ENCODE results near the gene ACOXL.

The ACOXL gene

DNA sequence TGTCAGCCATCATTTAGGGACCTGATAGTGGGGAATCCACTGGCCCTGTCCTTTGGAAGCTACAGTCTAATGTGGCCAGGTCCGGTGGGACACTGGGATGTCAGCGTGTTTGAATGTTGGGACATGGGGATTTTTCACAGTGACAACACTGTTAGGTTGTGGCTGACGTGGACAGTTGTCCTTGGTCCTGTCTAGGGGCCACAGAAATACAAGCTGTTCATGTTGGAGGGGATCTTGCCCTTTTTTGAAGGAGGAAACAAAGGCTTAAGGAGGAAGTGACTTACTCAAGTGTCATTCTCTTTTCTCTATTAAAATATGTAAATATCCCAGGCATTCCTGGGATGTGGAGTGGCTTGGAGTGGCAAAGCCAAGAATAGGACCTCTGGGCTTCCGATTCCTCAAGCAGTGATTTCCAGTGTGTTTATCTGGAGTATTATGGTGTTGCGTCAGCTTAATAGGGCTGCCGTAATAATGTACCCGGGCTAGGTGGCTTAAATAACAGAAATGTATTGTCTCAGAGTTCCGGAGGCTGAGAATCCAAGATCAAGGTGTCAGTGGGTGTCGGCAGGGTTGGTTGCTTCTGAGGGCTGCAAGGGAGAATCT is 8.5 kb downstream of the ACOXL start:
- peaks cover 17% of the 10 kb centered on the region; the same call in 1 of the 2 replicates for H3K4me1 ChIP-seq (ENCODE audit: control insufficient read depth, insufficient read depth, low read length)
- H3K36me3 ChIP-seq (ENCODE audit: control insufficient read depth, insufficient read depth, low read length) = no peaks in the 10 kb centered on the region
- DNase-seq (ENCODE audit: low read depth, low spot score) = no peak
- no CpG with 5 or more reads among the region's 9 CpGs for WGBS (ENCODE audit: insufficient coverage, insufficient read length)
- no peak overlapping the region for H3K4me3 ChIP-seq (ENCODE audit: low read length)
- H3K27ac ChIP-seq (ENCODE audit: low read length) = no peak overlapping the region
- H3K9me3 ChIP-seq (ENCODE audit: control insufficient read depth, insufficient read depth, low read length) = no peaks in the 10 kb centered on the region
- no peaks in the 10 kb centered on the region for H3K27me3 ChIP-seq (ENCODE audit: control insufficient read depth, insufficient read depth, low read length)

GRCh38 chr2:110741491-110741980 is 9.2 kb downstream of the ACOXL start:
- WGBS (ENCODE audit: insufficient coverage, insufficient read length) = no CpG with 5 or more reads among the region's 9 CpGs
- no peaks in the 10 kb centered on the region for H3K9me3 ChIP-seq (ENCODE audit: control insufficient read depth, insufficient read depth, low read length)
- no peak overlapping the region for H3K4me3 ChIP-seq (ENCODE audit: low read length)
- no peaks in the 10 kb centered on the region for H3K27me3 ChIP-seq (ENCODE audit: control insufficient read depth, insufficient read depth, low read length)
- peaks cover 19% of the 10 kb centered on the region; the same call in 1 of the 2 replicates for H3K4me1 ChIP-seq (ENCODE audit: control insufficient read depth, insufficient read depth, low read length)
- H3K36me3 ChIP-seq (ENCODE audit: control insufficient read depth, insufficient read depth, low read length) = no peaks in the 10 kb centered on the region
- H3K27ac ChIP-seq (ENCODE audit: low read length) = no peak overlapping the region
- DNase-seq (ENCODE audit: low read depth, low spot score) = no peak

GRCh38 chr2:110742412-110742811 is 10.0 kb downstream of the ACOXL start:
- no peak overlapping the region for H3K27ac ChIP-seq (ENCODE audit: low read length)
- H3K4me1 ChIP-seq (ENCODE audit: control insufficient read depth, insufficient read depth, low read length) = peaks cover 19% of the 10 kb centered on the region; the same call in 1 of the 2 replicates
- no peak for DNase-seq (ENCODE audit: low read depth, low spot score)
- H3K27me3 ChIP-seq (ENCODE audit: control insufficient read depth, insufficient read depth, low read length) = no peaks in the 10 kb centered on the region
- no peaks in the 10 kb centered on the region for H3K36me3 ChIP-seq (ENCODE audit: control insufficient read depth, insufficient read depth, low read length)
- WGBS (ENCODE audit: insufficient coverage, insufficient read length) = no CpG with 5 or more reads among the region's 2 CpGs
- no peak overlapping the region for H3K4me3 ChIP-seq (ENCODE audit: low read length)
- H3K9me3 ChIP-seq (ENCODE audit: control insufficient read depth, insufficient read depth, low read length) = no peaks in the 10 kb centered on the region

DNA sequence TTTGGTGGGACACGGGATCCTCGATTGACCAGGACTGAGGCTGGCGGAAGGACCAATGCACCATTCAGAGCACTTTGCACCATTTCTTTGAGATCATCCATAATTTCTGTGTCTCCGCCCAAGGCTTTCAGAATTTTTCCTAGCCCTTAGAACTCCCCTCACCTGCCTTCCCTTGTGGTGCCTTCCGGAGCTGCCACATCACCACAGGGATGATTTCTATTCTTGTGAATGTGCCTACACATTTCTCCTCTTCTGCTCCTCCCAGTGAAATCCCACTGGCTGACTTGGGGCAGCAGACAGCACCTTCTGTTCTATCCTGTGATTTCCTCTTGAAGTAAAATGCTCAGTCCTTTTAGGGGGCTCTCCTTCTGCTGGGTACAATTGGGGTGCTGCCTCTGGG is 11.2 kb downstream of the ACOXL start:
- no peak for DNase-seq (ENCODE audit: low read depth, low spot score)
- no peaks in the 10 kb centered on the region for H3K27me3 ChIP-seq (ENCODE audit: control insufficient read depth, insufficient read depth, low read length)
- WGBS (ENCODE audit: insufficient coverage, insufficient read length) = no CpG with 5 or more reads among the region's 5 CpGs
- no peak overlapping the region for H3K27ac ChIP-seq (ENCODE audit: low read length)
- H3K4me1 ChIP-seq (ENCODE audit: control insufficient read depth, insufficient read depth, low read length) = peaks cover 24% of the 10 kb centered on the region
- no peak overlapping the region for H3K4me3 ChIP-seq (ENCODE audit: low read length)
- H3K36me3 ChIP-seq (ENCODE audit: control insufficient read depth, insufficient read depth, low read length) = no peaks in the 10 kb centered on the region
- no peaks in the 10 kb centered on the region for H3K9me3 ChIP-seq (ENCODE audit: control insufficient read depth, insufficient read depth, low read length)

- peaks cover 25% of the 10 kb centered on the region for H3K4me1 ChIP-seq (ENCODE audit: control insufficient read depth, insufficient read depth, low read length)
- no peak overlapping the region for H3K4me3 ChIP-seq (ENCODE audit: low read length)
- no peak overlapping the region for H3K27ac ChIP-seq (ENCODE audit: low read length)
- no CpG with 5 or more reads among the region's 4 CpGs for WGBS (ENCODE audit: insufficient coverage, insufficient read length)
- no peaks in the 10 kb centered on the region for H3K36me3 ChIP-seq (ENCODE audit: control insufficient read depth, insufficient read depth, low read length)
- H3K27me3 ChIP-seq (ENCODE audit: control insufficient read depth, insufficient read depth, low read length) = no peaks in the 10 kb centered on the region
- H3K9me3 ChIP-seq (ENCODE audit: control insufficient read depth, insufficient read depth, low read length) = no peaks in the 10 kb centered on the region
- no peak for DNase-seq (ENCODE audit: low read depth, low spot score)
Observed at GRCh38 chr2:110744429-110744828, 12.1 kb downstream of the ACOXL start.

GRCh38 chr2:110745048-110745447 is 12.7 kb downstream of the ACOXL start:
- H3K36me3 ChIP-seq (ENCODE audit: control insufficient read depth, insufficient read depth, low read length) = no peaks in the 10 kb centered on the region
- H3K27ac ChIP-seq (ENCODE audit: low read length) = no peak overlapping the region
- H3K27me3 ChIP-seq (ENCODE audit: control insufficient read depth, insufficient read depth, low read length) = no peaks in the 10 kb centered on the region
- no peak for DNase-seq (ENCODE audit: low read depth, low spot score)
- H3K4me3 ChIP-seq (ENCODE audit: low read length) = no peak overlapping the region
- peaks cover 25% of the 10 kb centered on the region for H3K4me1 ChIP-seq (ENCODE audit: control insufficient read depth, insufficient read depth, low read length)
- no CpG with 5 or more reads among the region's 2 CpGs for WGBS (ENCODE audit: insufficient coverage, insufficient read length)
- H3K9me3 ChIP-seq (ENCODE audit: control insufficient read depth, insufficient read depth, low read length) = no peaks in the 10 kb centered on the region

- Histone ChIP-seq H3K4me3 (ENCODE audit: low read length) (no peak overlapping the region), H3K27ac (ENCODE audit: low read length) (no peak overlapping the region), H3K36me3 (ENCODE audit: control insufficient read depth, insufficient read depth, low read length) (no peaks in the 10 kb centered on the region), H3K9me3 (ENCODE audit: control insufficient read depth, insufficient read depth, low read length) (no peaks in the 10 kb centered on the region), H3K4me1 (ENCODE audit: control insufficient read depth, insufficient read depth, low read length) (peaks cover 17% of the 10 kb centered on the region), H3K27me3 (ENCODE audit: control insufficient read depth, insufficient read depth, low read length) (no peaks in the 10 kb centered on the region)
- no peak for DNase-seq (ENCODE audit: low read depth, low spot score)
- no CpG with 5 or more reads among the region's 14 CpGs for WGBS (ENCODE audit: insufficient coverage, insufficient read length)
Observed at GRCh38 chr2:110746586-110747521, 14.5 kb downstream of the ACOXL start.

- Histone ChIP-seq H3K27ac (ENCODE audit: low read length) (no peak overlapping the region), H3K27me3 (ENCODE audit: control insufficient read depth, insufficient read depth, low read length) (no peaks in the 10 kb centered on the region), H3K9me3 (ENCODE audit: control insufficient read depth, insufficient read depth, low read length) (no peaks in the 10 kb centered on the region), H3K4me1 (ENCODE audit: control insufficient read depth, insufficient read depth, low read length) (peaks cover 16% of the 10 kb centered on the region), H3K4me3 (ENCODE audit: low read length) (no peak overlapping the region), H3K36me3 (ENCODE audit: control insufficient read depth, insufficient read depth, low read length) (no peaks in the 10 kb centered on the region)
- no peak for DNase-seq (ENCODE audit: low read depth, low spot score)
- WGBS (ENCODE audit: insufficient coverage, insufficient read length) = no CpG with 5 or more reads among the region's 8 CpGs
Observed at GRCh38 chr2:110747522-110748488, 15.4 kb downstream of the ACOXL start.

- DNase-seq (ENCODE audit: low read depth, low spot score) = no peak
- no peak overlapping the region for H3K4me3 ChIP-seq (ENCODE audit: low read length)
- no CpG with 5 or more reads among the region's 6 CpGs for whole genome bisulfite sequencing (ENCODE audit: insufficient coverage, insufficient read length)
Observed at GRCh38 chr2:110748489-110748867, 16.1 kb downstream of the ACOXL start.

GRCh38 chr2:110751642-110752041 is 19.3 kb downstream of the ACOXL start:
- Histone ChIP-seq H3K27ac (ENCODE audit: low read length) (no peak overlapping the region), H3K4me3 (ENCODE audit: low read length) (no peak overlapping the region), H3K9me3 (ENCODE audit: control insufficient read depth, insufficient read depth, low read length) (no peaks in the 10 kb centered on the region), H3K4me1 (ENCODE audit: control insufficient read depth, insufficient read depth, low read length) (peaks cover 6% of the 10 kb centered on the region), H3K27me3 (ENCODE audit: control insufficient read depth, insufficient read depth, low read length) (no peaks in the 10 kb centered on the region), H3K36me3 (ENCODE audit: control insufficient read depth, insufficient read depth, low read length) (no peaks in the 10 kb centered on the region)
- DNase-seq (ENCODE audit: low read depth, low spot score) = no peak
- whole genome bisulfite sequencing (ENCODE audit: insufficient coverage, insufficient read length) = no CpG with 5 or more reads among the region's 3 CpGs

More at GRCh38 chr2:110748489-110748867, 16.1 kb downstream of the ACOXL start:
- H3K36me3 ChIP-seq (ENCODE audit: control insufficient read depth, insufficient read depth, low read length) = no peaks in the 10 kb centered on the region
- H3K27ac ChIP-seq (ENCODE audit: low read length) = no peak overlapping the region
- no peaks in the 10 kb centered on the region for H3K27me3 ChIP-seq (ENCODE audit: control insufficient read depth, insufficient read depth, low read length)
- no peaks in the 10 kb centered on the region for H3K9me3 ChIP-seq (ENCODE audit: control insufficient read depth, insufficient read depth, low read length)
- peaks cover 15% of the 10 kb centered on the region for H3K4me1 ChIP-seq (ENCODE audit: control insufficient read depth, insufficient read depth, low read length)

Data from iPS DF 6.9 (cell line).